ENCODE measurements around the gene UBXN4. TPM values are rescaled to one million over a fixed set of nuclear protein-coding genes. Genes with fewer than 3 reads are reported as not detected.

The UBXN4 gene
- total RNA-seq, 2 experiments from 2014 or later = 55.4 to 88.2 TPM

DNA sequence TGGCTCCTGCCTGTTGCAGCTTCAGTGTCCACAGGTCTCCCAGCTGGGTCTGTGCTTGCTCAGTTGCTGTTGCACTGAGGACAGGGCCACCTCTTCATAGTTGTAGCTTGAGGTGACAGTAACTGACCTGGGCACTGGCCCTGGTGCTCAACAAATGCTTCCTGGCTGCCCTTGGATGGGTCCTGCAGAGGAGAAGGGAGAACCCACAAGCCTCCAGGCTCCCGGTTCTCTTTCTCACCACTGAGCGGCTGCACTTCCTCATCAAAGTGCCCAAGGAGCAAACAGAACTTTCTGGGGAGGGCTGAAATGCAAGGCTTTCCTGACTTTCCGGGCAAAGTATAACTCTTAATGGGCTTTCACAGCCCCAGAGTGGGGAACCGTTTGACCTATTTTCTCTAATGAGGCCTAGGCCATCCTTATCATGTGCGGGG lies 56.6 kb downstream of the UBXN4 start:
- Histone ChIP-seq H3K4me3 (ENCODE audit: low read depth, low read length, poor library complexity, severe bottlenecking) (no peak overlapping the region), H3K27ac (ENCODE audit: low read depth, low read length, poor library complexity, severe bottlenecking) (no peak overlapping the region), H3K36me3 (ENCODE audit: insufficient read depth, low read length) (no peaks in the 10 kb centered on the region), H4K20me1 (ENCODE audit: insufficient read depth, low read length) (no peaks in the 10 kb centered on the region), H3K9me2 (ENCODE audit: insufficient read depth, low read length) (no peaks in the 10 kb centered on the region), H3K9me3 (ENCODE audit: low read length) (peaks cover 26% of the 10 kb centered on the region), H3K79me2 (ENCODE audit: insufficient read depth, low read depth, low read length) (no peaks in the 10 kb centered on the region), H2AFZ (ENCODE audit: low read length) (0 out of 2 replicates have a peak overlapping the region, but pooled peaks have one; percentile 35), H3K4me1 (ENCODE audit: insufficient read depth, low read length, poor library complexity, severe bottlenecking) (peaks cover 9% of the 10 kb centered on the region), H3K4me2 (ENCODE audit: low read length) (no peak overlapping the region)
- POLR2A ChIA-PET = interaction anchor here (1.4 kb wide), 1 partner anchor 38 kb away, joined by 3 read pairs; the partner anchor contains the start of gene LCT
- CTCF ChIA-PET (ENCODE audit: unreplicated experiment) = interaction anchor here (0.6 to 0.9 kb wide), 4 partner anchors 15 to 586 kb away, joined by 3 to 5 read pairs (median 4); no protein-coding TSS in a partner anchor
- no TSS peak for BruUV-seq (replicated peaks)
- no peak for DNase-seq (ENCODE audit: low spot score)
- TF ChIP-seq EZH2phosphoT487 (IDR thresholded peaks at IDR 0.05; ENCODE audit: borderline replicate concordance, low read depth, low read length) (no peak), CTCF (conservative IDR thresholded peaks at IDR 0.05; ENCODE audit: low read length) (no peak)
- intact Hi-C loops (cut with micrococcal nuclease; ENCODE audit: unreplicated experiment) = loop anchor here (5.0 kb wide), 3 partner anchors 326 to 811 kb away; no protein-coding TSS in a partner anchor

- DNase-seq (ENCODE audit: low spot score) = peak; percentile 39
- intact Hi-C loops (cut with micrococcal nuclease; ENCODE audit: unreplicated experiment) = loop anchor here (5.0 kb wide), 3 partner anchors 326 to 811 kb away; no protein-coding TSS in a partner anchor
- Histone ChIP-seq H3K9me3 (ENCODE audit: low read length) (peaks cover 26% of the 10 kb centered on the region), H2AFZ (ENCODE audit: low read length) (0 out of 2 replicates have a peak overlapping the region, but pooled peaks have one; percentile 35), H3K4me3 (ENCODE audit: low read depth, low read length, poor library complexity, severe bottlenecking) (no peak overlapping the region), H3K36me3 (ENCODE audit: insufficient read depth, low read length) (no peaks in the 10 kb centered on the region), H3K79me2 (ENCODE audit: insufficient read depth, low read depth, low read length) (no peaks in the 10 kb centered on the region), H3K27ac (ENCODE audit: low read depth, low read length, poor library complexity, severe bottlenecking) (no peak overlapping the region), H3K4me2 (ENCODE audit: low read length) (no peak overlapping the region), H3K9me2 (ENCODE audit: insufficient read depth, low read length) (no peaks in the 10 kb centered on the region), H4K20me1 (ENCODE audit: insufficient read depth, low read length) (no peaks in the 10 kb centered on the region), H3K4me1 (ENCODE audit: insufficient read depth, low read length, poor library complexity, severe bottlenecking) (peaks cover 9% of the 10 kb centered on the region)
- CTCF ChIA-PET (ENCODE audit: unreplicated experiment) = no interaction called here
- peak; percentile 60 for TF ChIP-seq CTCF (conservative IDR thresholded peaks at IDR 0.05; ENCODE audit: low read length)
- TF ChIP-seq EZH2phosphoT487 (IDR thresholded peaks at IDR 0.05; ENCODE audit: borderline replicate concordance, low read depth, low read length) = no peak
- POLR2A ChIA-PET = interaction anchor here (1.4 kb wide), 1 partner anchor 38 kb away, joined by 3 read pairs; the partner anchor contains the start of gene LCT
- no TSS peak for BruUV-seq (replicated peaks)
These were observed 57.1 kb downstream of the UBXN4 start for GRCh38 chr2:135798762-135799161.

DNA sequence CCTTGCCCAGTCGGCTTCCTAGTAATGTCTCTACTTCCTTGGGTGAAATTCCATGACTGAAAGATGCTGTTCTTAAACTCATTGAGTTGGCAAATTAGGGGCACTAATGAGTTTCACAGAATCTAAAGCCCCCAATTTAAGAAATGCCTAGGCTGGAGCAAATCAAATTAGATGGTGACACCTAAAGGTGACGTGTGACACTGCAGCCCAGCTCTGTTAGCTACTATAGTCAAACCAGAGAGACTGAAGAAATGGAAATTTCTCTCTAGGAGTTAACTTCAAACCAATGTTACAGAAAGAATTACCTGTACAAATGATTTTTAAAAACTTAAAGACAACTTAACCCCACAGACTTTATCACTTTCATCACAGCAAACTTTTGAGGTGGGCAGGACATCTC lies 58.1 kb downstream of the UBXN4 start:
- DNase-seq (ENCODE audit: low spot score) = no peak
- H3K79me2 ChIP-seq (ENCODE audit: insufficient read depth, low read depth, low read length) = no peaks in the 10 kb centered on the region
- H3K4me3 ChIP-seq (ENCODE audit: low read depth, low read length, poor library complexity, severe bottlenecking) = no peak overlapping the region
- BruUV-seq (replicated peaks) = no TSS peak
- H3K4me1 ChIP-seq (ENCODE audit: insufficient read depth, low read length, poor library complexity, severe bottlenecking) = peaks cover 5% of the 10 kb centered on the region
- intact Hi-C loops (cut with micrococcal nuclease; ENCODE audit: unreplicated experiment) = loop anchor here (5.0 kb wide), 3 partner anchors 327 to 812 kb away; no protein-coding TSS in a partner anchor
- no peaks in the 10 kb centered on the region for H4K20me1 ChIP-seq (ENCODE audit: insufficient read depth, low read length)
- no peak overlapping the region for H2AFZ ChIP-seq (ENCODE audit: low read length)
- H3K9me3 ChIP-seq (ENCODE audit: low read length) = peaks cover 26% of the 10 kb centered on the region
- no peak overlapping the region for H3K4me2 ChIP-seq (ENCODE audit: low read length)
- H3K9me2 ChIP-seq (ENCODE audit: insufficient read depth, low read length) = no peaks in the 10 kb centered on the region
- H3K27ac ChIP-seq (ENCODE audit: low read depth, low read length, poor library complexity, severe bottlenecking) = no peak overlapping the region
- ChIA-PET CTCF (ENCODE audit: unreplicated experiment) (no interaction called here), POLR2A (no interaction called here)
- TF ChIP-seq EZH2phosphoT487 (IDR thresholded peaks at IDR 0.05; ENCODE audit: borderline replicate concordance, low read depth, low read length) (no peak), CTCF (conservative IDR thresholded peaks at IDR 0.05; ENCODE audit: low read length) (peak; percentile 68)
- no peaks in the 10 kb centered on the region for H3K36me3 ChIP-seq (ENCODE audit: insufficient read depth, low read length)

Data from OCI-LY7 (cell line).